Measurements from ENCODE around the gene OR5B2. TPM values are rescaled to one million over a fixed set of nuclear protein-coding genes. Genes with fewer than 3 reads are reported as not detected.
"Not testable (repeated sequence)": the region's sequence is repeated elsewhere in the genome, so short reads cannot be mapped to it uniquely, and the experiment has no call there.

Gene OR5B2
- total RNA-seq, 2 experiments from 2014 or later: not detected

DNA sequence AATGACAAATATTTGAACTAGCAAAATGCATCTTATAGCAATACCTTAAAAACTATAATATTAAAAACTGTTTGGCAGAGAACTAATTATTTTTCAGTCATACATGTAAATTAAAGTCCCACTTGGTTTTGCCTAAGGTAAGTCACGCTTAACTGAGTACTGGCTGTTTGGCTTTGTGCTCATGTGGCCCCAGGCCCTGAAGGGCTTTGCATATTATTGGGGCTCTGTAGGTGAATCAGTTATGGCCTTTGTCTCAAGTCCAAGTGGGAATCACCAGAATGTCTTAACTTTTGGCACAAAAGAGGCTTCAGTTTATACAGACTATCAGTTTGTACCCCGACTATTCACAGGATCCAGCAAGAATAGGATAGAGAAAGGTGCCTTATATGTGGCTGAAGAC lies 28.3 kb downstream of the OR5B2 start:
- H3K9me3 Mint-ChIP-seq; POLR2A ChIA-PET; CTCF ChIA-PET; H3K4me1 Mint-ChIP-seq (ENCODE audit: low read depth); DNase-seq; H3K27me3 Mint-ChIP-seq; H3K27ac Mint-ChIP-seq; H3K4me3 Mint-ChIP-seq; H3K36me3 Mint-ChIP-seq: not testable (repeated sequence)
- intact Hi-C loops (cut with micrococcal nuclease): loop anchor here (10.0 kb wide), 1 partner anchor 125 kb away; no protein-coding TSS in a partner anchor

DNA sequence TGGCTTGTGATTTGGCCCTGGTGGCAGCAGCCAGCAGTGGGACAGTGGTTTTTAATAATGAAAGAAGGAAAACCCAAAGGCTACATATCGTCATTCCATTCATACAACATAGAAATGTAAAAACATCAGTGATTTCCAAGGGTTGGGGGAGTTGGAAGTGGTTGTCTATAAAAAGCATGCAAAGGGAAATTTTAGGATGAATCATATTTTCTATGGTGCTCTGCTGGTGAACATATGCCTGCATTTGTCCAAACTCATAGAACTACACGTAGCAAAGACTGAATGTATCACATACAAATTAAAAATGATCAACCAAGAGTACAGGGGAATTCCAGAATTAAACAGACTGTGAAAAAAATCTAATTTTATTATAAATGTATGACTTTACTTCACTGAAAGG lies 32.3 kb downstream of the OR5B2 start:
- ChIA-PET POLR2A (no interaction called here), CTCF (no interaction called here)
- Mint-ChIP-seq H3K4me1 (ENCODE audit: low read depth) (no peaks in the 10 kb centered on the region), H3K27me3 (peaks cover 2% of the 10 kb centered on the region), H3K4me3 (no peak overlapping the region), H3K36me3 (peaks cover 2% of the 10 kb centered on the region), H3K9me3 (peaks cover 5% of the 10 kb centered on the region), H3K27ac (no peak overlapping the region)
- intact Hi-C loops (cut with micrococcal nuclease): loop anchor here (10.0 kb wide), 1 partner anchor 129 kb away; no protein-coding TSS in a partner anchor
- DNase-seq: no peak

DNA sequence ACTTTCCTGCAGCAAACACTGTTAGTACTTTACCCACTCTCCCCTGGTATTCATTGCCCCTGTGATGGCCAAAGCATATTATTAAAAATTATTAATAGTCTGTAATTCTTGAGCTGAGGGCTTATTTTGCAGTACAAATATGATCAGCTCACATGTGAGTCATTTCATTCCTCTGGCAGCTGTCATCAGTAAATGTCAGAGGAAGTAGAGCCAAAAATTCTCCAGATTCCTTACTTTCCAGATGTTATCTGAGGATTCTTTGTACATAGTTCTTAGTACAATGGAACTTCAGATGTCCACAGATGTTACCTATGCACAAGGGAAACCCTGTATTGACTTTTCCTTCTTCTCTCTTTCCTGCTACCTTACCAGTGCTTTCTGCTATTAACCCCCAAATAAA lies 33.7 kb downstream of the OR5B2 start:
- no peaks in the 10 kb centered on the region for H3K4me1 Mint-ChIP-seq (ENCODE audit: low read depth)
- POLR2A ChIA-PET: no interaction called here
- H3K4me3 Mint-ChIP-seq: no peak overlapping the region
- H3K27me3 Mint-ChIP-seq: peaks cover 2% of the 10 kb centered on the region
- intact Hi-C loops (cut with micrococcal nuclease): loop anchor here (10.0 kb wide), 1 partner anchor 131 kb away; no protein-coding TSS in a partner anchor
- peaks cover 5% of the 10 kb centered on the region for H3K9me3 Mint-ChIP-seq
- CTCF ChIA-PET: no interaction called here
- peaks cover 2% of the 10 kb centered on the region for H3K36me3 Mint-ChIP-seq
- H3K27ac Mint-ChIP-seq: no peak overlapping the region
- DNase-seq: no peak

DNA sequence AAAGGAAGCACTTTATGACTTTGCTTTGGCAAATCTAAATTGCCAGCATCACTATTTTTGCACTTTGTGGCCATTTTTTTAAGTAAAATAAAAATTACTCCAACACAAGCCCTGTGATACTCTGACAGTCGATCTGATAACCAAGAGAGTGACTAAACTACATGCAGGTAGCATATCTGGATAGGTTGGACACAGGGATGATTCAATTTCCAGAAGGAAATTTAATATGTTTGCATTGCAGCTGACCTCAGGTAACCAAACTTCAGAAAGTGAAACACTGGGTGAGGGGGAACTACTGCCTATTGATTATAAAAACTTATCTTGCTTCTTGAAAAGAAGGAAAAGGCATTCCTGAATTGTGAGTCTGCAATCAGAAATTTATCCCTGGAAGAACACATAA lies 35.2 kb downstream of the OR5B2 start:
- H3K4me1 Mint-ChIP-seq (ENCODE audit: low read depth): no peaks in the 10 kb centered on the region
- peaks cover 5% of the 10 kb centered on the region for H3K9me3 Mint-ChIP-seq
- peaks cover 2% of the 10 kb centered on the region for H3K36me3 Mint-ChIP-seq
- H3K27me3 Mint-ChIP-seq: peaks cover 2% of the 10 kb centered on the region
- ChIA-PET CTCF (no interaction called here), POLR2A (no interaction called here)
- no peak overlapping the region for H3K4me3 Mint-ChIP-seq
- no peak overlapping the region for H3K27ac Mint-ChIP-seq
- intact Hi-C loops (cut with micrococcal nuclease): loop anchor here (10.0 kb wide), 1 partner anchor 132 kb away; no protein-coding TSS in a partner anchor
- DNase-seq: no peak

DNA sequence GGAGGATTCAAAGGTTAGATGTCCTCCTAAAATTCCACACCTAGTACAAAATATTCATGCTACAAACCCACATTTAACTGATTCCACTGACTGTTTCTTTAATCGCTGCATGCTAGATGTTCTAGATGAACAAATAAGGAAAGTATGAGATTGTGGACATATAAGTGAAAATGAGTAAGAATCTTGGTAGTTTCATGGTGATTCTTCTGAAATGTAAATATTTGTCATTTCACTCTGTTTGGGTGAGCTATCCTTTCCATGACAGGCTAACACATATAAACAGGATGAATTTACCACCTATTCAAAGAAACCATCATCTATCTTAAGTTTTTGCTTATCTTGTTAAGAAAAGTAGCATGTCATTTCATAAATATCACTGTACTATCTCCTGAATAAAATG lies 36.0 kb downstream of the OR5B2 start:
- no peak overlapping the region for H3K27ac Mint-ChIP-seq
- H3K4me3 Mint-ChIP-seq: no peak overlapping the region
- CTCF ChIA-PET: no interaction called here
- no peak for DNase-seq
- H3K36me3 Mint-ChIP-seq: peaks cover 2% of the 10 kb centered on the region
- peaks cover 5% of the 10 kb centered on the region for H3K9me3 Mint-ChIP-seq
- intact Hi-C loops (cut with micrococcal nuclease): loop anchor here (10.0 kb wide), 1 partner anchor 133 kb away; no protein-coding TSS in a partner anchor
- peaks cover 2% of the 10 kb centered on the region for H3K27me3 Mint-ChIP-seq
- no peaks in the 10 kb centered on the region for H3K4me1 Mint-ChIP-seq (ENCODE audit: low read depth)
- POLR2A ChIA-PET: no interaction called here

DNA sequence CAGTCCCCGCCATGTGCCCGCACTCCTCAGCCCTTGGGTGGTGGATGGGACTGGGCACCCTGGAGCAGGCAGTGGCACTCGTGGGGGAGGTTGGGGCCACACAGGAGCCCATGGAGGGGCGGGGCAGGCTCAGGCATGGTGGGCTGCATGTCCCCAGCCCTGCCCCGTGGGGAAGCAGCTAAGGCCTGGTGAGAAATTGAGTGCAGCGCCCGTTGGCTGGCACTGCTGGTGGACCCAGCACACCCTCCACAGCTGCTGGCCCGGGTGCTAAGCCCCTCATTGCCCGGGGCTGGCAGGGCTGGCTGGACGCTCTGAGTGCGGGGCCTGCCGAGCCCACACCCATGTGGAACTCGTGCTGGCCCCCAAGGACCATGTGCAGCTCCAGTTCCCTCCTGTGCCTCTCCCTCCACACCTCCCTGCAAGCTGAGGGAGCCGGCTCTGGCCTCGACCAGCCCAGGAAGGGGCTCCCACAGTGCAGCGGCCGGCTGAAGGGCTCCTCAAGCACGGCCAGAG lies 37.3 kb downstream of the OR5B2 start:
- Mint-ChIP-seq H3K4me1 (ENCODE audit: low read depth) (no peaks in the 10 kb centered on the region), H3K27me3 (peaks cover 2% of the 10 kb centered on the region), H3K36me3 (peaks cover 2% of the 10 kb centered on the region), H3K9me3 (peaks cover 5% of the 10 kb centered on the region), H3K4me3 (no peak overlapping the region), H3K27ac (no peak overlapping the region)
- CTCF ChIA-PET: no interaction called here
- intact Hi-C loops (cut with micrococcal nuclease): loop anchor here (10.0 kb wide), 1 partner anchor 134 kb away; no protein-coding TSS in a partner anchor
- POLR2A ChIA-PET: no interaction called here
- no peak for DNase-seq

Other genes starting within 250 kb of the OR5B2 start
- not detected for gene OR9Q2, start 239.1 kb downstream of the OR5B2 start, total RNA-seq
- not detected for gene OR1S2, start 224.0 kb downstream of the OR5B2 start, total RNA-seq
- not detected for gene OR1S1, start 215.4 kb downstream of the OR5B2 start, total RNA-seq
- not detected for gene OR10Q1, start 199.2 kb downstream of the OR5B2 start, total RNA-seq
- gene OR10W1, start 159.9 kb downstream of the OR5B2 start, total RNA-seq: not detected
- gene OR5B17, start 69.1 kb downstream of the OR5B2 start, total RNA-seq: not detected
- not detected for gene OR5B3, start 21.2 kb downstream of the OR5B2 start, total RNA-seq
- gene OR5B12, start 14.1 kb upstream of the OR5B2 start, total RNA-seq: not detected
- not detected for gene OR5B21, start 80.0 kb upstream of the OR5B2 start, total RNA-seq
- gene LPXN, start 147.7 kb upstream of the OR5B2 start, total RNA-seq: 100 to 1,000 TPM; 108 TPM
- 10 to 100 TPM; 34.9 to 36.1 TPM for gene ZFP91, start 150.9 kb upstream of the OR5B2 start, total RNA-seq
- gene CNTF, start 194.5 kb upstream of the OR5B2 start, total RNA-seq: 1 to 10 TPM; 1.3 to 1.6 TPM